OCI-LY1 (cell line): ENCODE results near the gene ADAM19.

Experiments
- H2AFZ ChIP-seq: fragments of 200-600 bp; sonication (generic), shearing (Covaris generic); 2 replicates; pipeline ENCODE4 v1.6.0; 2014; ENCODE audit warnings: antibody characterized with exemption, mild to moderate bottlenecking, low read length
- H3F3A ChIP-seq: fragments of 200-600 bp; sonication (generic), shearing (Covaris generic); 2 replicates; pipeline ENCODE4 v1.6.0; 2014; ENCODE audit warnings: mild to moderate bottlenecking, antibody characterized with exemption, low read length, moderate library complexity; ENCODE audit not compliant: insufficient read depth
- H3K27ac ChIP-seq: fragments of 200-600 bp; sonication (generic); 2 replicates; pipeline ENCODE4 v1.5.1; 2014; ENCODE audit warnings: low read length, mixed run types, mild to moderate bottlenecking, low read depth; ENCODE audit not compliant: poor library complexity, severe bottlenecking
- H3K27me3 ChIP-seq: fragments of 200-600 bp; sonication (generic); 2 replicates; pipeline ENCODE4 v1.6.0; 2014; ENCODE audit warnings: antibody characterized with exemption, mild to moderate bottlenecking, low read length, moderate library complexity; ENCODE audit not compliant: insufficient read depth
- H3K36me3 ChIP-seq: fragments of 200-600 bp; sonication (generic); 2 replicates; pipeline ENCODE4 v1.6.1; 2014; ENCODE audit warnings: mild to moderate bottlenecking, antibody characterized with exemption, low read length, moderate library complexity, mixed read lengths; ENCODE audit not compliant: insufficient read depth
- H3K4me1 ChIP-seq: fragments of 200-600 bp; sonication (generic); 2 replicates; pipeline ENCODE4 v1.5.1; 2014; ENCODE audit warnings: mild to moderate bottlenecking, low read length, moderate library complexity; ENCODE audit not compliant: insufficient read depth, severe bottlenecking
- H3K4me2 ChIP-seq: fragments of 200-600 bp; sonication (generic), shearing (Covaris generic); 2 replicates; pipeline ENCODE4 v1.6.1; 2014; ENCODE audit warnings: low read length
- H3K4me3 ChIP-seq: fragments of 200-600 bp; sonication (generic); 2 replicates; pipeline ENCODE4 v1.5.1; 2014; ENCODE audit warnings: low read length, low read depth, mild to moderate bottlenecking, mixed read lengths; ENCODE audit not compliant: poor library complexity, severe bottlenecking
- H3K79me2 ChIP-seq: fragments of 200-600 bp; shearing (Covaris generic); 2 replicates; pipeline ENCODE4 v1.6.1; 2016; ENCODE audit warnings: mixed run types, low read length, mixed read lengths; ENCODE audit not compliant: insufficient read depth
- H3K9ac ChIP-seq: fragments of 200-600 bp; sonication (generic), shearing (Covaris generic); 2 replicates; pipeline ENCODE4 v1.6.1; 2014; ENCODE audit warnings: mild to moderate bottlenecking, low read length, mixed read lengths
- H3K9me2 ChIP-seq: fragments of 200-600 bp; sonication (generic), shearing (Covaris generic); 2 replicates; pipeline ENCODE4 v1.6.1; 2014; ENCODE audit warnings: low read depth, mild to moderate bottlenecking, low read length, mixed read lengths
- H3K9me3 ChIP-seq: fragments of 200-600 bp; shearing (Covaris generic); 2 replicates; pipeline ENCODE4 v1.6.1; 2014; ENCODE audit warnings: low read length, mixed read lengths
- H4K20me1 ChIP-seq: fragments of 200-600 bp; sonication (generic), shearing (Covaris generic); 2 replicates; pipeline ENCODE4 v1.6.0; 2016; ENCODE audit warnings: mild to moderate bottlenecking, low read length; ENCODE audit not compliant: insufficient read depth
- CTCF ChIP-seq: fragments of 200-600 bp; sonication (generic), shearing (Covaris generic); IDR thresholded peaks from 2 replicates; pipeline ENCODE4 v1.5.1; 2017; ENCODE audit warnings: mild to moderate bottlenecking, antibody characterized with exemption, low read length, moderate library complexity, mixed read lengths
- EZH2 ChIP-seq: fragments of 200-600 bp; sonication (generic), shearing (Covaris generic); IDR thresholded peaks from 2 replicates; pipeline ENCODE4 v1.8.0; 2017; ENCODE audit warnings: borderline replicate concordance, mixed run types, mild to moderate bottlenecking, antibody characterized with exemption, low read length, moderate library complexity, mixed read lengths

ADAM19 gene

GRCh38 chr5:157530226-157530972 lies 45.2 kb downstream of the ADAM19 start:
- no peak overlapping the region for H3K4me3 ChIP-seq
- no peaks in the 10 kb centered on the region for H3K36me3 ChIP-seq
- H3K4me1 ChIP-seq: no peaks in the 10 kb centered on the region
- no peaks in the 10 kb centered on the region for H3F3A ChIP-seq
- no peaks in the 10 kb centered on the region for H3K9me3 ChIP-seq
- H4K20me1 ChIP-seq: no peaks in the 10 kb centered on the region
- H2AFZ ChIP-seq: no peak overlapping the region
- no peak overlapping the region for H3K4me2 ChIP-seq
- no peaks in the 10 kb centered on the region for H3K27me3 ChIP-seq
- no peak overlapping the region for H3K27ac ChIP-seq
- no peaks in the 10 kb centered on the region for H3K9me2 ChIP-seq
- no peaks in the 10 kb centered on the region for H3K79me2 ChIP-seq
- H3K9ac ChIP-seq: no peak overlapping the region
- no peak for TF ChIP-seq CTCF
- no peak for TF ChIP-seq EZH2

GRCh38 chr5:157529002-157529401 lies 46.6 kb downstream of the ADAM19 start:
- Histone ChIP-seq H3K9ac (no peak overlapping the region), H3K4me1 (no peaks in the 10 kb centered on the region), H3K9me3 (no peaks in the 10 kb centered on the region), H3K79me2 (no peaks in the 10 kb centered on the region), H3K36me3 (no peaks in the 10 kb centered on the region), H3K4me3 (no peak overlapping the region), H3K9me2 (no peaks in the 10 kb centered on the region), H4K20me1 (no peaks in the 10 kb centered on the region), H3K27ac (no peak overlapping the region), H3K27me3 (no peaks in the 10 kb centered on the region), H3K4me2 (no peak overlapping the region), H3F3A (no peaks in the 10 kb centered on the region), H2AFZ (no peak overlapping the region)
- TF ChIP-seq EZH2 (no peak), CTCF (no peak)

GRCh38 chr5:157528036-157528632 lies 47.4 kb downstream of the ADAM19 start:
- Histone ChIP-seq H3K9ac (no peak overlapping the region), H3K4me2 (no peak overlapping the region), H3K4me1 (no peaks in the 10 kb centered on the region), H2AFZ (no peak overlapping the region), H3K27ac (no peak overlapping the region), H3K27me3 (no peaks in the 10 kb centered on the region), H3K9me3 (no peaks in the 10 kb centered on the region), H3K4me3 (no peak overlapping the region), H3K79me2 (no peaks in the 10 kb centered on the region), H4K20me1 (no peaks in the 10 kb centered on the region), H3K36me3 (no peaks in the 10 kb centered on the region), H3F3A (no peaks in the 10 kb centered on the region), H3K9me2 (no peaks in the 10 kb centered on the region)
- TF ChIP-seq EZH2 (no peak), CTCF (no peak)
